ENCODE results near the gene P2RX6.

DNA sequence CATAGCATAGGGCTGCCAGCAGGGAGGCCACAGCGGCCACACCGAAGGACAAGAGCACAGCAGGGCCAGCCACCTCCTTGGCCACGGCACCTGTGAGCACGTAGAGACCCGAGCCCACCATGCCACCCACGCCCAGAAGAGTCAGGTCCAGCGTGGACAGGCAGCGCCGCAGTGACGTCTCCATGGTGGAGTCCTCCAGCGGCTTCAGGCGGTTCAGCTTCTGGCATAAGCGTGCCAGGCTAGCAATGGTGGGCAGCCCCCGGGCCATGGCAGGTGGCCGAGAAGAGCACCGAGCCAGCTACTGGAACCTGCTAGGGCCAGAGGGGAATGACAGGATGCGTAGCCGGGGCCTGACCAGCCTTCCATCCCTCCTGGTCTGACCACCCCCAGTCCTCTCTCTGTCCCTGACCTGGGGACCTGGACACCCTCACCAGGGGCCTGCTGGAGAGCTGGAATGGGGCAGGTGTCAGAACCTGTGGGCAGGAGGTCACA is 16.6 kb downstream of the P2RX6 start:
- no peak for TF ChIP-seq POLR2AphosphoS5 (IDR thresholded peaks at IDR 0.05; ENCODE audit: borderline replicate concordance, low read depth, low read length)
- no peak for TF ChIP-seq EZH2 (IDR thresholded peaks at IDR 0.05)

Measured in SK-N-MC (cell line).